ENCODE data around the gene FLCN.

Gene FLCN

DNA sequence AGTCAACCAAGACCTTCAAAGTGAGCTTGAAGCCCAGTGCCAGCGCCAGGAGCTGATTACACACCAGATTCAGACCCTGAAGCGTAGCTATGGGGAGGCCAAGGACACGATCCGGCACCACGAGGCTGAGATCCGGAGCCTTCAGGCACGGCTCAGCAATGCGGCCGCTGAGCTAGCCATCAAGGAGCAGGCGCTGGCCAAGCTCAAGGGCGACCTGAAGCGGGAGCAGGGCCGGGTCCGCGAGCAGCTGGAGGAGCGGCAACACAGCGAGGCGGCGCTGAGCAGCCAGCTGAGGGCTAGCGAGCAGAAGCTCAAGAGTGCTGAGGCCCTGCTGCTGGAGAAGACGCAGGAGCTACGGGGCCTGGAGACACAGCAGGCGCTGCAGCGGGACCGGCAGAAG is 72.8 kb downstream of the FLCN start:
- no peak for DNase-seq
